Loucy (cell line): ENCODE measurements around the gene VWA5B1.

ENCODE experiments used
- H2AFZ ChIP-seq: fragments of 200-600 bp; sonication (generic); 2 replicates; pipeline ENCODE4 v1.6.0; 2016; ENCODE audit warnings: antibody characterized with exemption, mild to moderate bottlenecking, low read length, moderate library complexity
- H3F3A ChIP-seq: fragments of 200-600 bp; 2 replicates; pipeline ENCODE4 v1.6.0; 2016; ENCODE audit warnings: antibody characterized with exemption, low read depth, mild to moderate bottlenecking
- H3K27me3 ChIP-seq: fragments of 200-600 bp; sonication (generic); 2 replicates; pipeline ENCODE4 v1.6.1; 2014; ENCODE audit warnings: low read length, mild to moderate bottlenecking; ENCODE audit not compliant: insufficient read depth, poor library complexity, severe bottlenecking
- H3K36me3 ChIP-seq: fragments of 200-600 bp; sonication (generic); 2 replicates; pipeline ENCODE4 v1.6.1; 2016; ENCODE audit warnings: low read length; ENCODE audit not compliant: insufficient read depth
- H3K4me1 ChIP-seq: fragments of 200-600 bp; sonication (generic); 2 replicates; pipeline ENCODE4 v1.5.1; 2014; ENCODE audit warnings: low read length, mild to moderate bottlenecking; ENCODE audit not compliant: insufficient read depth, poor library complexity, severe bottlenecking
- H3K4me2 ChIP-seq: fragments of 200-600 bp; sonication (generic); 2 replicates; pipeline ENCODE4 v1.6.0; 2014; ENCODE audit warnings: antibody characterized with exemption, low read length, low read depth, mild to moderate bottlenecking; ENCODE audit not compliant: poor library complexity, severe bottlenecking
- H3K4me3 ChIP-seq: fragments of 200-600 bp; sonication (generic); 2 replicates; pipeline ENCODE4 v1.5.1; 2014; ENCODE audit warnings: low read length, mild to moderate bottlenecking, mixed read lengths; ENCODE audit not compliant: poor library complexity, severe bottlenecking
- H3K79me2 ChIP-seq: fragments of 200-600 bp; sonication (generic); 2 replicates; pipeline ENCODE4 v1.6.1; 2014; ENCODE audit warnings: low read length; ENCODE audit not compliant: insufficient read depth
- H3K9ac ChIP-seq: fragments of 200-600 bp; sonication (generic); 2 replicates; pipeline ENCODE4 v1.6.0; 2014; ENCODE audit warnings: mild to moderate bottlenecking, low read depth, low read length, moderate library complexity; ENCODE audit not compliant: poor library complexity, severe bottlenecking
- H3K9me2 ChIP-seq: fragments of 200-600 bp; sonication (generic); replicated peaks from 2 replicates; pipeline ENCODE4 v1.6.1; 2016; ENCODE audit warnings: low read depth, low read length, mixed read lengths
- H3K9me3 ChIP-seq: fragments of 200-600 bp; sonication (generic); 2 replicates; pipeline ENCODE4 v1.6.1; 2014; ENCODE audit warnings: mild to moderate bottlenecking, antibody characterized with exemption, low read length, low read depth; ENCODE audit not compliant: insufficient read depth
- H4K20me1 ChIP-seq: fragments of 200-600 bp; sonication (generic); 2 replicates; pipeline ENCODE4 v1.6.0; 2014; ENCODE audit warnings: antibody characterized with exemption, low read length, mild to moderate bottlenecking; ENCODE audit not compliant: insufficient read depth, poor library complexity, severe bottlenecking
- CTCF ChIP-seq: fragments of 200-600 bp; sonication (generic); conservative IDR thresholded peaks from 2 replicates; pipeline ENCODE4 v1.5.1; 2014; ENCODE audit warnings: mild to moderate bottlenecking, antibody characterized with exemption, low read length
- EZH2phosphoT487 ChIP-seq: fragments of 200-600 bp; IDR thresholded peaks from 2 replicates; pipeline ENCODE4 v1.6.1; 2018; ENCODE audit warnings: antibody characterized with exemption, mild to moderate bottlenecking, moderate library complexity, borderline replicate concordance

Gene VWA5B1

GRCh38 chr1:20298626-20299025 is 8.0 kb downstream of the VWA5B1 start:
- no peaks in the 10 kb centered on the region for H3K79me2 ChIP-seq
- no peaks in the 10 kb centered on the region for H3K4me1 ChIP-seq
- TF ChIP-seq EZH2phosphoT487 (no peak), CTCF (no peak)
- no peaks in the 10 kb centered on the region for H3F3A ChIP-seq
- H3K4me3 ChIP-seq: no peak overlapping the region
- H4K20me1 ChIP-seq: no peaks in the 10 kb centered on the region
- H2AFZ ChIP-seq: no peak overlapping the region
- no peak overlapping the region for H3K9ac ChIP-seq
- H3K9me2 ChIP-seq: no peaks in the 10 kb centered on the region
- H3K4me2 ChIP-seq: no peak overlapping the region
- H3K9me3 ChIP-seq: no peaks in the 10 kb centered on the region
- no peaks in the 10 kb centered on the region for H3K36me3 ChIP-seq
- no peaks in the 10 kb centered on the region for H3K27me3 ChIP-seq

- Histone ChIP-seq H3K9me3 (no peaks in the 10 kb centered on the region), H3K9me2 (no peaks in the 10 kb centered on the region), H3K27me3 (no peaks in the 10 kb centered on the region), H3K79me2 (no peaks in the 10 kb centered on the region), H3K9ac (no peak overlapping the region), H3K4me1 (no peaks in the 10 kb centered on the region), H3K4me3 (no peak overlapping the region), H2AFZ (no peak overlapping the region), H3K4me2 (no peak overlapping the region), H4K20me1 (no peaks in the 10 kb centered on the region), H3F3A (no peaks in the 10 kb centered on the region), H3K36me3 (no peaks in the 10 kb centered on the region)
- TF ChIP-seq EZH2phosphoT487: no peak
- no peak for TF ChIP-seq CTCF
These were observed 10.9 kb downstream of the VWA5B1 start for GRCh38 chr1:20301463-20302107.

- H3K4me2 ChIP-seq: no peak overlapping the region
- H3K27me3 ChIP-seq: no peaks in the 10 kb centered on the region
These were observed 11.4 kb downstream of the VWA5B1 start for GRCh38 chr1:20302108-20302471.

More at GRCh38 chr1:20302108-20302471, 11.4 kb downstream of the VWA5B1 start:
- Histone ChIP-seq H3K4me3 (no peak overlapping the region), H3F3A (no peaks in the 10 kb centered on the region), H3K9me3 (no peaks in the 10 kb centered on the region), H2AFZ (no peak overlapping the region), H3K9ac (no peak overlapping the region), H3K36me3 (no peaks in the 10 kb centered on the region), H3K4me1 (no peaks in the 10 kb centered on the region), H3K79me2 (no peaks in the 10 kb centered on the region), H4K20me1 (no peaks in the 10 kb centered on the region), H3K9me2 (no peaks in the 10 kb centered on the region)
- TF ChIP-seq EZH2phosphoT487: no peak
- no peak for TF ChIP-seq CTCF
